Measurements from ENCODE around the gene RCN1.

The RCN1 gene

DNA sequence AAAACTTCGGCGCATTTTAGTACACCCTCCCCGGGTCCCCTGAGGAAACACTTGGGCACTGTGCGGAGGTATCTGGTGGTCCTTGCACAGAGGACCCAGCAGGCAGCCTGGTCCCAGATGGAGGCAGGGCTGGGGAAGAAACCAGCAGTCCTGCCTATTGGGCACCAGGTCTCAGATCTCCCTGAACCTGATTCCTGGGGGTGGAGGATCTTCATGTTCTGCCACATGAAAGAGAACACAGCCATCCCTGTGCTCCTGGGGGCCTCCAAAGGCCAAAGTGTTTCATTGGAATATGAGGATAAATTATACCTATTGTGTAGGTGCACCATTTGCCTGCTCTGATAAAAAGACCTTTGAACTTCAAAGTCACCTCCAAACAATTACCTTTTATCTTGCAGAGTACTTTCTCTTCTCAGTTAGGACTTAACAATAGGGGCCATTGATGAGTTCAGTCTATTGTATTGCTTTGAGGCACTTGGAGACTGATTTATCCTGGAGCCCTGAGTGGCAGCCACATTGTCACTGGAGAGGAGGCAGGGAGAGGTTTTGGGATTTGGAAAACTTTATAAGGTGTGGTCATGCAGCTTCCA lies 1.8 kb downstream of the RCN1 start:
- TF ChIP-seq GATA3 (IDR thresholded peaks at IDR 0.05; ENCODE audit: low read depth, low read length) (no peak), GATA2 (IDR thresholded peaks at IDR 0.05; ENCODE audit: low read depth, low read length) (no peak)

DNA sequence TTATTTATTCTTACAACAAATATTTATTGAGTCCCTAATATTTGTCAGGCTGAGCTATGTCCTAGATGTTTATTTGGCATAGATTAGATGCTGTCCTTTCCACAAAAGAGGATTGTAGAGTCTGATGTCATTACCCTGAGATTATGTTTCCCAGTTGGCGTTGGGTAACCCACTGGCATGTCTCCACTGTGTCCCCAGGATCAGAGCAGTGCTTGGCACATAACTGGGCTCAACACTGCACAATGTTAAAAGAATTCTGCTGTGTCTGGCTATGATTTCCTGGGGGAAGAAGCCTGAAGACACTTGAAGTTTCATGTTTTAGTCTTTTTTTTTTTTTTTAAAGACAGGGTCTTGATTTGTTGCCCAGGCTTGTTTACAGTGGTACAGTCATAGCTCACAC lies 4.0 kb downstream of the RCN1 start:
- TF ChIP-seq GATA3 (IDR thresholded peaks at IDR 0.05; ENCODE audit: low read depth, low read length) (no peak), GATA2 (IDR thresholded peaks at IDR 0.05; ENCODE audit: low read depth, low read length) (no peak)

GRCh38 chr11:32098142-32098903 lies 7.4 kb downstream of the RCN1 start:
- TF ChIP-seq GATA2 (IDR thresholded peaks at IDR 0.05; ENCODE audit: low read depth, low read length), result no peak
- TF ChIP-seq GATA3 (IDR thresholded peaks at IDR 0.05; ENCODE audit: low read depth, low read length), result no peak

DNA sequence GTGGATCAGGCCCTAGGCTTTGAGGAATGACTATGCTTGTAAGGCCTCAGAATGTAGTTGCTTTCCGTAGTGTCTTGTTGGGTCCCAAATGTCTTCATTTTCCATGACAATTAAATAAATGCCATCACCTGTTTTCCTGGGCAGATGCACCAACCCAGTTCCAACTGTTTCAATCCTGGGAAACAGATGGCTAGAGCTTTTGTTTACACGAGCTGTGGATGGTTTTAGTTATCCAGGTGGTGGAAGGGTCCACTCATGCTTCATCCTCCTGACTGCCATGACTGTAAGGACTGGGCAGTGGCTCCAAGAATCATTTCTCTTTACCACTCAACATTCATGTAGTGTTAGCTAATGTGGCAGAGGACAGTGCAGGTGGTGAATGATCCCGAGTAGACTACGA lies 8.6 kb downstream of the RCN1 start:
- TF ChIP-seq GATA3 (IDR thresholded peaks at IDR 0.05; ENCODE audit: low read depth, low read length) (no peak), GATA2 (IDR thresholded peaks at IDR 0.05; ENCODE audit: low read depth, low read length) (no peak)

DNA sequence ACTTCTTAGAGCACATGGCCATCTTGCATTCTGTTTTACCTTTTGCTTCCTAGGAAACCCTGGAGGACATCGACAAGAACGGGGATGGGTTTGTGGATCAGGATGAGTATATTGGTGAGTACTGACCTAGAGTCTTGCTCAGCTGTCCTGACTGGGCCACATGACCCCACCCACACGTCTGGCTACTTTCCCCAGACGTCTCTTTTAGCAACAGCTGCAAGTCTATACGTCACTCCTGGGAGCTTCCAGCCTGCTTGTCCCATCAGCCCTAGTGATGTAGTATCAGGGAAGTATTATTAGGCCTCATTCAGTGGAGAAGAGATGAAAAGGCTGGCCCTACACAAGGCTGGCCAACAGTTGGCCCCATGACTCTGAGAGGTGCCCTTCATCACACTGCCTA lies 9.6 kb downstream of the RCN1 start:
- TF ChIP-seq GATA2 (IDR thresholded peaks at IDR 0.05; ENCODE audit: low read depth, low read length), result no peak
- TF ChIP-seq GATA3 (IDR thresholded peaks at IDR 0.05; ENCODE audit: low read depth, low read length), result no peak

DNA sequence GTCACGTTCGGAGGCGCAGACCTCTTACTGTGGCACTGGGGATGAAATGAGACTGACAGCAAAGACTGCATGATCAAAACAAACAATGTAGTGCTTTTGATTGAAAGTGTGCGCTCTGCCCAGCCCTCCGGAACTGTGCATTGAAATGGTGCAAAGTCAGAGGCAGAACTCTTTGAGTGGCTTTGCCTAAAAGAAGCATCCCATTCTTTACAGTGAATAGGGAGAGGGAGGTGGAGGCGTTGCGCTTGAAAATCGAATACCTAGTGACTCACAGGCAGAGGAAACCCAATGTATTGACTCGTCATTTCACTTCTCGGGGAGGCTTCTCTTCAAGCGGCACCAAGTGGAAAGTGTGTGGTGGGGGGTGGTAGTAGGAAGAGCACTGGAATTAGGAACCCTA lies 10.9 kb downstream of the RCN1 start:
- TF ChIP-seq GATA3 (IDR thresholded peaks at IDR 0.05; ENCODE audit: low read depth, low read length) (no peak), GATA2 (IDR thresholded peaks at IDR 0.05; ENCODE audit: low read depth, low read length) (no peak)

GRCh38 chr11:32103941-32104340 lies 13.1 kb downstream of the RCN1 start:
- TF ChIP-seq GATA3 (IDR thresholded peaks at IDR 0.05; ENCODE audit: low read depth, low read length) (no peak), GATA2 (IDR thresholded peaks at IDR 0.05; ENCODE audit: low read depth, low read length) (no peak)

- TF ChIP-seq GATA2 (IDR thresholded peaks at IDR 0.05; ENCODE audit: low read depth, low read length), result no peak
- TF ChIP-seq GATA3 (IDR thresholded peaks at IDR 0.05; ENCODE audit: low read depth, low read length), result no peak
These were observed 15.1 kb downstream of the RCN1 start for GRCh38 chr11:32105871-32106560.

GRCh38 chr11:32107647-32108046 lies 16.8 kb downstream of the RCN1 start:
- TF ChIP-seq GATA3 (IDR thresholded peaks at IDR 0.05; ENCODE audit: low read depth, low read length), result no peak
- no peak for TF ChIP-seq GATA2 (IDR thresholded peaks at IDR 0.05; ENCODE audit: low read depth, low read length)

- TF ChIP-seq GATA3 (IDR thresholded peaks at IDR 0.05; ENCODE audit: low read depth, low read length) (no peak), GATA2 (IDR thresholded peaks at IDR 0.05; ENCODE audit: low read depth, low read length) (no peak)
These were observed 17.7 kb downstream of the RCN1 start for GRCh38 chr11:32108576-32108975.

DNA sequence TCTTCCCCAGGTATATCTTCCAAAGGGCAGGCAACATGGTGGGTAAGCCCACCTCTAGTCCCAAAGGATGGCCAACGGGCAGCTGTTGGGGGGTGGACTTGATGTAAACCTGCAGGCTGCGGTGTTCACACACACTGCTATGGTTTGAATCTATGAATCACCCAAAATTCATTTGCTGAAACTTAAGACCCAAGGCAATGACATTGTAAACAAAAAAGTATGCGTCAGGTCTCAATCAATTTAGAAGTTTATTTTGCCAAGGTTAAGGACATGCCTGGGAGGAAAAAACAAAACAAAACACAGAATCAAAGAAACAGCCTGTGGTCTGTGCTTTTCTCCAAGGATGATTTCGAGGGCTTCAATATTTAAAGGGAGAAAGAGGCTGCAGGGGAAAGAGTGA lies 18.3 kb downstream of the RCN1 start:
- TF ChIP-seq GATA3 (IDR thresholded peaks at IDR 0.05; ENCODE audit: low read depth, low read length) (no peak), GATA2 (IDR thresholded peaks at IDR 0.05; ENCODE audit: low read depth, low read length) (no peak)

DNA sequence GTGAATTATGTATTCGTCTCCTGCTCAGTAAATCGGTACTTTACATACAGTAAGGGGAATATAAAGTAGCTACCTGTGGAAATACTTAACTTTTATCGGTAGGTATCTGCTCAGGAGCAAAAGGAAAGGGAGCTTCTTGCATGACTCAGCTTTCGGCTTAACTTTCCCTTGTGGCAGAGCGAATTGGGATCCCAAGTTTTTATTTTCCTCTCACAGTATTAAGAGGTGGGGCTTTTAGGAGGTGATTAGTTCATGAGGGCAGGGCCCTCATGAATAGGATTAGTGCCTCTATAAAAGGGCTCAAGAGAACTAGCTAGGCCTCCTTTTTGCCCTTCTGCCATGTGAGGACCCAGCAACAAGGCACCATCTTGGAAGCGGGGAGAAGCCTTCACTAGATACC lies 18.7 kb downstream of the RCN1 start:
- TF ChIP-seq GATA2 (IDR thresholded peaks at IDR 0.05; ENCODE audit: low read depth, low read length) (no peak), GATA3 (IDR thresholded peaks at IDR 0.05; ENCODE audit: low read depth, low read length) (no peak)

DNA sequence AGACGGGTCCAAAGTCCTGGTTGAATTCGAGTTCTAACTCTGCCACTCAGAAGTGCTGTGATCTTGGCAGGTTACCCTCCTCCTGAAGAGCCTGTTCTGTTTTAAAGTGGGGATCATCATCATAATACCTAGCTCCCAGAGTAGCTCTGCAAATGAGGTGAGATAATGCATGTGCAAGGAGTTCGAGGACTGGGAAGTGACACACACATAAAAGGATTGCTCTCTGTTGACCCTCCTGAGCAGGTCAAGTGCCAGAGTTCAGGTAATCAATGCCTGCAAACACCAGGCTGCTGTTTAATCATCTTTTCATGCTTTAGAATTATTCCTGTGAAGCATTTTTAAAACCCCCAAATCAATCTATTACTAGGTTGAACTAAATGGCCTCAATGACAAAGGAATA lies 19.9 kb downstream of the RCN1 start:
- TF ChIP-seq GATA2 (IDR thresholded peaks at IDR 0.05; ENCODE audit: low read depth, low read length), result no peak
- no peak for TF ChIP-seq GATA3 (IDR thresholded peaks at IDR 0.05; ENCODE audit: low read depth, low read length)

DNA sequence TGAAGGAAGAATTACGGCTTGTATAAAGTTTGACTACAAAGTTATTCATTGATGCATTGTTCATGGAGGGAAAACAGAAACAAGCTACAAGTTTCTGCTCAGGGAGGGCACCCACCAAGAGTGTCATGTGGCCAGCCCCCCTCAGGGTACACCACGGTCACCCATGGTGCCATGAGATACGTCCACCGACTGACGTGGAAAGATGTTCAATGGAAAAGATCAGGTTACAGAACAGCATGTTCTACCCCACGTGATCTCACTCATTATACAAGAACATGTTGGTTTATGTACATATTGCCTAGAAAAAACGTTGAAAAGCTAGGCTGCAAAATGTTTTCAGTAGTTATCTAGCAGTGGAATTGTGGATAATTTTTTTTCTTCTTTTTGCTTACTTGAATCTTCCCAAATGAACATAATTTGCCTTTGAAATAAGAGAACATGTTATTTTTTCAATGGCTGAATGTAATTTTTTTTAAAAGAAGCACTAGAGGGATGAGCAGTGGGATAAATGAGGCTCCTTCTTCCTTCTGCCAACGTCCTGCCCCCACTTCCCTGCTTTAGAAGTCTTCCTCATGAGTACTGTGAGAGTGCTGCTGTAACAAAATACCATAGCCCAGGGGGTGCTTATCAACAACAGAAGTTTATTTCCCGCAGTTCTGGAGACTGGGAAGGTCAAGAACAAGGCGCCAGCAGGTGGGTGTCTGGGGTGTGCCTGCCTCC lies 22.5 kb downstream of the RCN1 start:
- no peak for TF ChIP-seq GATA3 (IDR thresholded peaks at IDR 0.05; ENCODE audit: low read depth, low read length)
- TF ChIP-seq GATA2 (IDR thresholded peaks at IDR 0.05; ENCODE audit: low read depth, low read length), result no peak
